GM04504 (cell line): ENCODE measurements around the gene HK3.

ENCODE experiments used
- DNase-seq: peaks from one replicate; pipeline ENCODE4 v3.0.0-alpha.2; 2012; ENCODE audit warnings: low read depth

Gene HK3

GRCh38 chr5:176902911-176903664 lies 3.9 kb upstream of the HK3 start:
- DNase-seq = no peak

- no peak for DNase-seq
Observed at GRCh38 chr5:176902102-176902814, 3.1 kb upstream of the HK3 start.

DNA sequence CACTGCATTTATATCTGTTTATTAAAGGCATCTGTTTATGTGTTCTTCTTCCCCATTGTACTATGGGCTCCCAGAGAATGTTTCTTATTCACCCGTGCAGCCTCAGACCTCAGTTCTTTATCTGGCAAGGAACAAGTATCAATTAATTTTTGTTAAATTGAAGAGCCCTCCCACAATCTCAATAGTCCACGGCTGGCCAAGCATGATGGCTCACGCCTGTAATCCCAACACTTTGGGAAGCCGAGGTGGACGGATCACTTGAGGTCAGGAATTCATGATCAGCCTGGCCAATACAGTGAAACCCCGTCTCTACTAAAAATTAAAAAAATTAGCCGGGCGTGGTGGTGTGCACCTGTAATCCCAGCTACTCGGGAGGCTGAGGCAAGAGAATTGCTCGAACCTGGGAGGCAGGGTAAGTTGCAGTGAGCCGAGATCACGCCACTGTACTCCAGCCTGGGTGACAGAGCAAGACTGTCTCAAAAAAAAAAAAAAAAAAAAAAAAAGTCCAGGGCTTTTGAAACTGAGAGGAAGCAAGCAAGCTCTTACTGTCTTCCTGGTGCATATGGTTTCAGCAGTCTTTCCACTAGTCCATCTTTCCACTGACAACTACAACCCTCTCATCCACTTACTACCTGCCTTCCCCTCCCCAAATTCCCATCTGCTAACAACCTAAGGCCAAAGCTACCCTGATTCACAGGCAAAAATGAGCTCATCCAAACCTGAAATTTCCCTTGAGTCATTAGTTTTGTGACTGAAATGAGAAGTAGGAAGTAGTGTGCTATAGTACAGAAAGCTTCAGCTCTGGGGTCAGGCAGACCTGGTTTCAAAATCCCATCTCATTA lies 2.3 kb upstream of the HK3 start:
- DNase-seq = no peak

- no peak for DNase-seq
Observed at GRCh38 chr5:176900780-176901204, 1.6 kb upstream of the HK3 start.

DNA sequence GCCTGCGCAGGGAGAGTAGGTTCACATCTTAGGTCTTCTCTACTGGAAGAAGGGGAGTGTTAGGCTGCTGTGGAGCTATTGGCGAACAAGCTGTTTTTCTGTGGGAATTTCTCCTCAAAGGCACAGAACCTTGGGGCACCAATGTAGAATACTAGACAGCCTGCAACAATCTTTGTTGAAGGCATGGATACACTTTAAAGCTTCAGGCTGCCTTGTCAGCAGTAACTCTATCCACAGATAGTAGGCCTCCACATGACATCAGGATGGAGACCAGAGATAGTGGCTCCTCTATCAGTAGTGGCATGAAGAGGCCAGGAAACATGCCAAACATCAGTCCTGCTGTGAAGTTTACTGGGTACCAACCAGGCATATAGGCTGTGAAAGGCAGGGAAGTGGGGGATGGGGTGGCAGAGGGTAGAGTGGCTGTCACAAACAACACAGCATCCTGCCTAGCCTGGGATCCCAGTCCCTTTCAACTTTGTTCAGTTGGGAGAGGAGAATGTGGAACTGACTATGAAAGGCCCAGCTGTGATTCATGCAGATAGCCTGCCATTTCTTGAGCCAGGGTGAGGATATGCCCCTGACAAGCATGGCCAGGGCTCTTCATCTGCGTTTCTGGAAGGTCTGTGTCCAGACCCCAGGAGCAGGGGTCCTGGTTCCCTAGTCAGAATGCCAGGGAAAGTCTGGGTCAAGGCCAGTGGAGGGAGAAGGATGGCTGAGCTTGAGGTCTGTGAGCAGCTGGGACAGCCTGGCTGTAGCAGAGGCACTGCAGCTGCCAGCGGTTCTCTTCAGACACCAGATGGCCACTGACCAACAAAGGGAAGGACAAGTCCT lies 1.0 kb upstream of the HK3 start:
- DNase-seq = no peak

- no peak for DNase-seq
Observed at GRCh38 chr5:176897263-176897662, 1.9 kb downstream of the HK3 start.

GRCh38 chr5:176895831-176896230 lies 3.3 kb downstream of the HK3 start:
- DNase-seq = no peak

DNA sequence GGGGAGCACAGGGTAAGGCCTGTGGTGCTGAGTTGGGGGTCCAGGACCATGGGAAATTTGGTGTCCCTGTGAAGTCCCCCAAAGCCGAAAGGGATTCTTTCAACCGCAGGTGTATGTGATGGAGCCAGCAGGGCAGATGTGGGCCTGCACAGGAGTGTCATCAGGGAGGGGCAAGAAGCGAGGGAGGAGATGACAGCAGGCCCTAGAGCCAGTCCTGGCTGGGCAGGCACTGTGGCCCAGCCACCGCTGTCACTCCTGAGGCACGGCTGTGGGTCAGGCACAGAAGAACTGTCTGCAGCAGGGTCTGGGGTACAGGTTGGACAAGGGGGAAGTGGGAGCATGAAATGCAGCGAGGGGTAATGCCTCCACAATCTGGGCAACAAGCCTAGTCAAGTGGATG lies 4.8 kb downstream of the HK3 start:
- DNase-seq = no peak

DNA sequence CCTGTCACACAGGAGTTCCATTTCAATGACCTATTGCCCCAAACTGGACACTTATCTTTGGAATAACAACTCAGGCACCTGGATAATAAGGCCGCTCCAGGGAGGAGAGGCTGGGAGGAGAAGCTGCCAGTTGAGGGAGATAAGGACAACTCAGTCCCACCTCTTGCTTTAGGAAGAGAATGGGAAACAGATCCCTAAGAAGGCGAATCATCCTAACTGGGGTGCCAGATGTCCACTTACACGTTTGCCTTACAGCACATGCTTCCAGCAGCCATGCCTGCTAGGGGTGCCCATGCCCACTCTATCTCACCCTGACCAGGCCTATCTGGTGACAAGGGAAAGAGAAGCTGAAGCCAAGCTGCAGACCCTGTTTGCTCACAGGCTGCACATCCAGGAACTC lies 6.5 kb downstream of the HK3 start:
- DNase-seq = no peak

DNA sequence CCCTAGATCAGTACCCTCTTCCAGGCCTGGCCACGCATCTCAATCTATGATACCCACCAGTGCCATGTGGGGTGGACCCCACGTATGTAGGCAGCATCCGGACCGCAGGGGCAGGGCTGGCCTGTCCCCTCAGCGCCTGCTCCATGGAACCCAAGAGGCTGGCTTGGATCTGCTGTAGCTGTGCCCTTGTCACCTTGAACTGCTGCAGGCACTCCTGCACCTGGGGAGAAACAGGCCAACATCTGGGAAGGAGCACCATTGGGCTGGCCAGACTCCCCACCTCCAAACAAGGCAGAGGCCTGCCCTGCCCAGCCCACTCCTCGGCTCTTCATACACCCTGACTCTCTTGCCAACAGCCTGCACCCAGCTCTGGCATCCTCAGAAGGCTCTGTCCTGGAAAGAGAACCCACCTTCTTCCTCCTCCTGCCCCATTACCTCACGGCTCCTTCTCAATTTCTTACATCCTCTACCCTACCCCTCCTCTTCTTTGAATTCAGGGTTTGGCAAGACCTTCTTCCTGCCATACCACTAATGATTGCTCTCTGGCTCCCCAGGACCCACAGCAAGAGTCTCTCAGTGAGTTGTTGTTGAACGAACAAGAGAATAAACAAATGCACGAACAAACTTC lies 7.7 kb downstream of the HK3 start:
- DNase-seq = no peak

- DNase-seq = no peak
Observed at GRCh38 chr5:176890455-176891330, 8.5 kb downstream of the HK3 start.

- no peak for DNase-seq
Observed at GRCh38 chr5:176889321-176890280, 9.5 kb downstream of the HK3 start.

GRCh38 chr5:176888865-176889165 lies 10.3 kb downstream of the HK3 start:
- DNase-seq = no peak

GRCh38 chr5:176888016-176888864 lies 10.9 kb downstream of the HK3 start:
- no peak for DNase-seq

- DNase-seq = no peak
Observed at GRCh38 chr5:176887252-176887849, 11.8 kb downstream of the HK3 start.

DNA sequence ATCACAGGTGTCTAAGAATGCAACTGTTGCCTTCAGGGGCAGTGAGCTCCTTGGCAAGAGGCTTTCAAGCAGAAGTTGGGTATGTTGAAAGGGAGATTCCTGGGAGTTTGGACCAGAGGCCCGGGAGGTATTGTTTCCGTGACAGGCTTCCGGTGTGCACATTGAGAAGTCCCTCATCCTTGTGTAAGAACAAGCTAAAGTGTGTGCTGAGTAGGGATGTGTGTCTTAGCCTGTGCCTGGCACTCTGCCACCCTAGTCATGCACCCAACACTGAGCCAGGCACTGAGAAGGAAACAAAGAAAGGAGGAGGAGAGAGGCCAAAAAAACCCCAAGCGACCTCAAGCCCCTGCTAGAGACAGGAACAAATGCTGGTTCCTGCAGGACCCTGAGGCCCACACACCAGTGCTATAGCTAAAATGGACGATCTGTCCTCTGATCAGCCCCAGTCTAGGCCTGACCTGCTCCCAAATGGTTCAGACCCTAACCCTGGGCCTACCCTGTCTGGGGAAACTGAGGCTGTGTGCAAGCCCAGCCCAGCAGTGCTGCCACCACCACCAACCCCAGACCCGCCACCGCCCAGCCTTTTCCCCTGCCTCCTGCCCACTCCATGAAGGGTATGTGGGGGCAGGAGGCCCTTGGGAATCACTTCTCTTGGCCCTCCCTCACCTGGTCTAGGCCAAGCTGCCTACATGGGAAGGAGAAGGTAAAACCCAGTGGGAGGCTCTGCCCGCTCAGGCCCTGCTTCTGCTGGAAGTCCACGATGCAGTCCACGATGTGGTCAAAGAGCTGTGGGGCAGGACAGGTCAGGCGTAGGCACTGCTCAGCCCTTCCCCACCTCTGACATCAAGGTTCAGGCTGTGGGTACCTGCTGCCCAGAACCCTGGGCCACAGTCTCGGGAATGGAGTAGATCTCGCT lies 12.6 kb downstream of the HK3 start:
- DNase-seq = no peak

DNA sequence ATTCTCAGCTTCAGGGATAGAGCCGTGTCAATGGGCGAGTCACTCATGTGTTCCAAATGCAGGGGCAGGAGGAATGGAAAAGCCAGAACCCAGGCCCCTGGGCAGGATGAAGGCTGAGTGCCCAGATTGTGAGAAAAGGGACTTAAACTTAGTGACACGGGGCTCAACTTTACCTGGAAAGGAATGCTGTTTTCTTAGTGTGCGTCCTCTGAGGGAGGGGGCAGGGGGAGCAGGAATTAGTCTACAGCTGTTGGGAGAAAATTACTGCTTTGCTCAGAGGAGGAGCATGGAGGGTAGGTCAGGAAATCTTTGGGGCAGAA lies 14.6 kb downstream of the HK3 start:
- DNase-seq = no peak
